Measurements from ENCODE around the gene ANKRD9.

- TF ChIP-seq ZFP3 (CRISPR knock-in tag; IDR thresholded peaks at IDR 0.05): no peak
- TF ChIP-seq OSR1 (CRISPR knock-in tag; IDR thresholded peaks at IDR 0.05): no peak
- TF ChIP-seq, protein P1, sequence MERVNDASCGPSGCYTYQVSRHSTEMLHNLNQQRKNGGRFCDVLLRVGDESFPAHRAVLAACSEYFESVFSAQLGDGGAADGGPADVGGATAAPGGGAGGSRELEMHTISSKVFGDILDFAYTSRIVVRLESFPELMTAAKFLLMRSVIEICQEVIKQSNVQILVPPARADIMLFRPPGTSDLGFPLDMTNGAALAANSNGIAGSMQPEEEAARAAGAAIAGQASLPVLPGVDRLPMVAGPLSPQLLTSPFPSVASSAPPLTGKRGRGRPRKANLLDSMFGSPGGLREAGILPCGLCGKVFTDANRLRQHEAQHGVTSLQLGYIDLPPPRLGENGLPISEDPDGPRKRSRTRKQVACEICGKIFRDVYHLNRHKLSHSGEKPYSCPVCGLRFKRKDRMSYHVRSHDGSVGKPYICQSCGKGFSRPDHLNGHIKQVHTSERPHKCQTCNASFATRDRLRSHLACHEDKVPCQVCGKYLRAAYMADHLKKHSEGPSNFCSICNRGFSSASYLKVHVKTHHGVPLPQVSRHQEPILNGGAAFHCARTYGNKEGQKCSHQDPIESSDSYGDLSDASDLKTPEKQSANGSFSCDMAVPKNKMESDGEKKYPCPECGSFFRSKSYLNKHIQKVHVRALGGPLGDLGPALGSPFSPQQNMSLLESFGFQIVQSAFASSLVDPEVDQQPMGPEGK (CRISPR knock-in tag; IDR thresholded peaks at IDR 0.05; ENCODE audit: borderline replicate concordance): no peak
- TF ChIP-seq CSDC2 (CRISPR knock-in tag; IDR thresholded peaks at IDR 0.05): no peak
- TF ChIP-seq SNAI2 (CRISPR knock-in tag; IDR thresholded peaks at IDR 0.05): no peak
- TF ChIP-seq ZNF70 (CRISPR knock-in tag; IDR thresholded peaks at IDR 0.05): no peak
- no peak for TF ChIP-seq POU6F1 (CRISPR knock-in tag; IDR thresholded peaks at IDR 0.05; ENCODE audit: borderline replicate concordance, low read depth)
- TF ChIP-seq ZC3H10 (CRISPR knock-in tag; IDR thresholded peaks at IDR 0.05): no peak
Measured at GRCh38 chr14:102507081-102507856, 2.3 kb downstream of the ANKRD9 start.
